H1 (cell line): ENCODE results near the gene CTDNEP1. TPM values are rescaled to one million over a fixed set of nuclear protein-coding genes. Genes with fewer than 3 reads are reported as not detected.
A peak's percentile ranks its signal among the peaks of the same experiment; 100 is the strongest.

Experiments used
- TEAD4 ChIP-seq: IDR thresholded peaks from 2 replicates; pipeline ENCODE4 v1.6.1; 2012; ENCODE audit warnings: low read depth, low read length, inconsistent platforms, mixed read lengths
- polyA plus RNA-seq, 7 experiments: library from polyadenylated mRNA; depleted of rRNA in 3 of 7; stranded (reverse) in 5 of 7; unstranded in 2 of 7; fragments of >200 nt in 5 of 7; fragments of 200-250 nt in 2 of 7; gene quantifications; 1 replicate in 5 of 7; 2 replicates in 1 of 7; 4 replicates in 1 of 7; pipeline versions ENCODE4 v1.2.1 to v1.2.3, GENCODE V29; 2011 to 2013; ENCODE audit warnings: missing spikeins in 2 of 7, mixed read lengths in 2 of 7
- total RNA-seq: library from RNA; stranded (reverse); fragmentation: NEBNext Ultra II Directional; extraction: Animal tissue kit (Norgen Biotek cat#: 25700); gene quantifications from 2 replicates; pipeline ENCODE4 v1.2.1, GENCODE V29; 2021
- TF ChIP-seq, protein P1 (sequence below), 3 experiments: IDR thresholded peaks; 1 replicate in 2 of 3; 2 replicates in 1 of 3; pipeline versions ENCODE4 v1.5.1 to v1.6.1; 2011; ENCODE audit warnings: low read length in 3 of 3, mild to moderate bottlenecking in 3 of 3, inconsistent platforms in 2 of 3, low read depth in 1 of 3, moderate library complexity in 1 of 3; ENCODE audit not compliant: insufficient read depth in 1 of 3; ENCODE audit errors: control extremely low read depth in 1 of 3

Gene CTDNEP1
- total and polyA plus RNA-seq, 2 of the 8 experiments (the other 6 are each of a cell fraction or from before 2014, with no cell fraction given) = 114 to 123 TPM

DNA sequence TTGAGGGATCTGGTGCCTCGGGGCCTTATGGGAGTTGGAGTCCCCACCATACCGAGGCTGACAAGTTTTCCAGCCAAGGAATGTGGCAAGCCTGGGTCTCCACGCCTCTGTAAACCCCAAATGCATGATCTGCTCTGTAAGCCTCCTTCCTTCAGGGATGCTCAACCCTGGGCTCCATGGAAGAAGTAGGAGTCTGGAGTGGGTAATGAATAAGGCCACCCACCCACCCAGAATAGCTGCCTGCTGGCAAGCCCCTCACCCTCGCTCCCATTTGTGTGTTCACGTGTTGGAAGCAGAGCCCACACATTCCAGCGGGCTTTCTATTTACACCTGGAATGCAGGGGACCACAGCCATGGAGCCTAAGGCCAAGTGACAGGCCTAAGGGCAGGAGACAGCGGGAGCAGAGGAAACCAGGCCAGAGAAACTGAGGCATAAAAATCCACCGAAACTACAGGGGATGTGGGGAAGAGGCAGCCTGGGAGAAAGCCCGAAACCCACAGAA, 36.3 kb downstream of the CTDNEP1 start (continued):
- TF ChIP-seq, protein P1, sequence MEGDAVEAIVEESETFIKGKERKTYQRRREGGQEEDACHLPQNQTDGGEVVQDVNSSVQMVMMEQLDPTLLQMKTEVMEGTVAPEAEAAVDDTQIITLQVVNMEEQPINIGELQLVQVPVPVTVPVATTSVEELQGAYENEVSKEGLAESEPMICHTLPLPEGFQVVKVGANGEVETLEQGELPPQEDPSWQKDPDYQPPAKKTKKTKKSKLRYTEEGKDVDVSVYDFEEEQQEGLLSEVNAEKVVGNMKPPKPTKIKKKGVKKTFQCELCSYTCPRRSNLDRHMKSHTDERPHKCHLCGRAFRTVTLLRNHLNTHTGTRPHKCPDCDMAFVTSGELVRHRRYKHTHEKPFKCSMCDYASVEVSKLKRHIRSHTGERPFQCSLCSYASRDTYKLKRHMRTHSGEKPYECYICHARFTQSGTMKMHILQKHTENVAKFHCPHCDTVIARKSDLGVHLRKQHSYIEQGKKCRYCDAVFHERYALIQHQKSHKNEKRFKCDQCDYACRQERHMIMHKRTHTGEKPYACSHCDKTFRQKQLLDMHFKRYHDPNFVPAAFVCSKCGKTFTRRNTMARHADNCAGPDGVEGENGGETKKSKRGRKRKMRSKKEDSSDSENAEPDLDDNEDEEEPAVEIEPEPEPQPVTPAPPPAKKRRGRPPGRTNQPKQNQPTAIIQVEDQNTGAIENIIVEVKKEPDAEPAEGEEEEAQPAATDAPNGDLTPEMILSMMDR (IDR thresholded peaks at IDR 0.05; ENCODE audit: control extremely low read depth in 1 of 3, insufficient read depth in 1 of 3, low read depth in 1 of 3, low read length in 3 of 3) = no peak
- peak; percentile 90 for TF ChIP-seq TEAD4
- TF ChIP-seq, all 59 proteins: peak for 8
